ENCODE measurements around the gene RPS29. TPM values are rescaled to one million over a fixed set of nuclear protein-coding genes. Genes with fewer than 3 reads are reported as not detected.

RPS29 gene
- total and polyA plus RNA-seq, 10 of the 15 experiments (the other 5 are each of a cell fraction or from before 2014, with no cell fraction given), result 2,685 to 10,815 (median 4,359) TPM

DNA sequence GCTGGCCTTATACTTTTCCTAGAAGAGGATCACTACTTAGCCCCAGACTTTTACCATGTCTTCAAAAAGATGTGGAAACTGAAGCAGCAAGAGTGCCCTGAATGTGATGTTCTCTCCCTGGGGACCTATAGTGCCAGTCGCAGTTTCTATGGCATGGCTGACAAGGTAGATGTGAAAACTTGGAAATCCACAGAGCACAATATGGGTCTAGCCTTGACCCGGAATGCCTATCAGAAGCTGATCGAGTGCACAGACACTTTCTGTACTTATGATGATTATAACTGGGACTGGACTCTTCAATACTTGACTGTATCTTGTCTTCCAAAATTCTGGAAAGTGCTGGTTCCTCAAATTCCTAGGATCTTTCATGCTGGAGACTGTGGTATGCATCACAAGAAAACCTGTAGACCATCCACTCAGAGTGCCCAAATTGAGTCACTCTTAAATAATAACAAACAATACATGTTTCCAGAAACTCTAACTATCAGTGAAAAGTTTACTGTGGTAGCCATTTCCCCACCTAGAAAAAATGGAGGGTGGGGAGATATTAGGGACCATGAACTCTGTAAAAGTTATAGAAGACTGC is 35.9 kb upstream of the RPS29 start:
- no peak for DNase-seq (ENCODE audit: low read depth, low spot score)
- ChIA-PET SMC1A (ENCODE audit: uncharacterized antibody, unreplicated experiment) (interaction anchor here (1.4 to 3.2 kb wide), 3 partner anchors 9 to 36 kb away, joined by 5 to 28 read pairs (median 12); partner anchors contain the start of genes DNAAF2 and RPS29), RAD21 (ENCODE audit: unreplicated experiment) (interaction anchor here (0.6 to 5.8 kb wide), 4 partner anchors 11 to 493 kb away, joined by 3 to 82 read pairs (median 19); partner anchors contain the start of genes DNAAF2, KLHDC2 and LRR1), POLR2A (interaction anchor here (0.6 to 6.2 kb wide), 8 partner anchors 10 to 247 kb away, joined by 3 to 122 read pairs (median 4); partner anchors contain the start of genes DNAAF2, KLHDC2, LRR1 and RPS29), CTCF (interaction anchor here (0.5 to 2.7 kb wide), 5 partner anchors 10 to 240 kb away, joined by 3 to 23 read pairs (median 9); partner anchors contain the start of gene RPS29)
- Histone ChIP-seq H3K79me2 (ENCODE audit: control insufficient read depth, insufficient read depth, low read length) (peaks cover 95% of the 10 kb centered on the region), H4K20me1 (ENCODE audit: control insufficient read depth, insufficient read depth) (no peaks in the 10 kb centered on the region), H3K4me1 (ENCODE audit: control insufficient read depth, insufficient read depth, low read length) (no peaks in the 10 kb centered on the region; the same call in 1 of the 2 replicates), H3K4me3 (peak overlapping the region; percentile 92), H3K27ac (ENCODE audit: control insufficient read depth, insufficient read depth) (peak overlapping the region; percentile 98), H3K9ac (ENCODE audit: control insufficient read depth, insufficient read depth, low read length) (peak overlapping the region; percentile 98), H2AFZ (ENCODE audit: control insufficient read depth, low read depth, low read length) (no peak overlapping the region), H3K27me3 (replicated peaks in 1 of 2; ENCODE audit: control insufficient read depth in 2 of 2, insufficient read depth in 2 of 2, low read length in 1 of 2) (no peaks in the 10 kb centered on the region), H3K36me3 (ENCODE audit: control insufficient read depth in 2 of 2, insufficient read depth in 2 of 2, low read length in 1 of 2) (peaks cover 0 to 6% of the 10 kb centered on the region in 2 experiments), H3K9me3 (replicated peaks; ENCODE audit: control insufficient read depth, insufficient read depth, low read length) (no peaks in the 10 kb centered on the region), H3K4me2 (ENCODE audit: control insufficient read depth, insufficient read depth) (peak overlapping the region; percentile 95)
- no peak for ATAC-seq
- in situ Hi-C loops (cut with MboI), result loop anchor here (10.0 kb wide), 1 partner anchor 1203 kb away; no protein-coding TSS in a partner anchor
- whole genome bisulfite sequencing (ENCODE audit: insufficient coverage, insufficient replicate concordance, low lambda C conversion rate, missing lambda C conversion rate), result 0% methylated on average over 3 of the region's 3 CpGs
- TSS peak; percentile 81 for BruUV-seq (replicated peaks)
- FAIRE-seq, result no peak
- TF ChIP-seq MEF2B (IDR thresholded peaks at IDR 0.05; ENCODE audit: partially characterized antibody, poor library complexity, severe bottlenecking), result peak; percentile 49
- TF ChIP-seq PAX5 (IDR thresholded peaks at IDR 0.05; ENCODE audit: borderline replicate concordance, low read depth, low read length), result no peak
- intact Hi-C loops (cut with micrococcal nuclease; ENCODE audit: unreplicated experiment), result loop anchor here (5.0 kb wide), 1 partner anchor 1045 kb away; the partner anchor contains the start of gene SAV1

Data from GM12878 (cell line).